Uterus (tissue), 2 donors: Measurements from ENCODE around the gene RPS5.

Experiments
- CTCF ChIP-seq, 4 experiments: fragments of 200-600 bp in 2 of 4; fragments of 450-650 bp in 2 of 4; sonication (generic) in 2 of 4; IDR thresholded peaks; one replicate each; pipeline ENCODE4 v1.5.1; 2016 to 2019; ENCODE audit warnings: antibody characterized with exemption in 4 of 4, mild to moderate bottlenecking in 2 of 4, moderate library complexity in 1 of 4
- POLR2A ChIP-seq, 2 donors: fragments of 450-650 bp; IDR thresholded peaks; one replicate each; pipeline ENCODE4 v1.6.1; 2016; ENCODE audit warnings: antibody characterized with exemption in 2 of 2, mild to moderate bottlenecking in 1 of 2, moderate library complexity in 1 of 2

- TF ChIP-seq CTCF (IDR thresholded peaks at IDR 0.05) (no peak), POLR2A (IDR thresholded peaks at IDR 0.05) (no peak)
Observed at GRCh38 chr19:58350001-58350861, 36.8 kb upstream of the RPS5 start.
